Mesothelial cell of epicardium (in vitro differentiated cells): Measurements from ENCODE around the gene AQR. TPM values are rescaled to one million over a fixed set of nuclear protein-coding genes. Genes with fewer than 3 reads are reported as not detected.
"Not testable (repeated sequence)": the region's sequence is repeated elsewhere in the genome, so short reads cannot be mapped to it uniquely, and the experiment has no call there.

Experiments
- DNase-seq, 2 experiments: peaks; one replicate each; pipeline ENCODE4 v3.0.0; 2021; ENCODE audit warnings: low spot score in 2 of 2; ENCODE audit not compliant: unreplicated experiment in 2 of 2
- H3K27ac Mint-ChIP-seq: 2 replicates; pipeline ENCODE4 v1.8.0; 2021; ENCODE audit warnings: mixed read lengths
- H3K27me3 Mint-ChIP-seq: 2 replicates; pipeline ENCODE4 v1.8.0; 2021; ENCODE audit warnings: low read depth, mixed read lengths
- H3K36me3 Mint-ChIP-seq: 2 replicates; pipeline ENCODE4 v1.8.0; 2021; ENCODE audit warnings: mixed read lengths
- H3K4me1 Mint-ChIP-seq: 2 replicates; pipeline ENCODE4 v1.8.0; 2021; ENCODE audit warnings: mixed read lengths
- H3K4me3 Mint-ChIP-seq: 2 replicates; pipeline ENCODE4 v1.8.0; 2021; ENCODE audit warnings: mild to moderate bottlenecking, moderate library complexity, mixed read lengths
- H3K9me3 Mint-ChIP-seq: 2 replicates; pipeline ENCODE4 v1.8.0; 2021; ENCODE audit warnings: mixed read lengths
- total RNA-seq: library from RNA; stranded (reverse); gene quantifications from 3 replicates; pipeline ENCODE4 v1.2.1, GENCODE V29; 2021
- TF ChIP-seq, protein P1 (sequence below): fragments of 200-600 bp; sonication (generic); IDR thresholded peaks from one replicate; pipeline ENCODE4 v1.5.0; 2021; ENCODE audit warnings: antibody characterized with exemption; ENCODE audit not compliant: unreplicated experiment

Gene AQR
- total RNA-seq, 1 donor from 2014 or later = 46.2 TPM

DNA sequence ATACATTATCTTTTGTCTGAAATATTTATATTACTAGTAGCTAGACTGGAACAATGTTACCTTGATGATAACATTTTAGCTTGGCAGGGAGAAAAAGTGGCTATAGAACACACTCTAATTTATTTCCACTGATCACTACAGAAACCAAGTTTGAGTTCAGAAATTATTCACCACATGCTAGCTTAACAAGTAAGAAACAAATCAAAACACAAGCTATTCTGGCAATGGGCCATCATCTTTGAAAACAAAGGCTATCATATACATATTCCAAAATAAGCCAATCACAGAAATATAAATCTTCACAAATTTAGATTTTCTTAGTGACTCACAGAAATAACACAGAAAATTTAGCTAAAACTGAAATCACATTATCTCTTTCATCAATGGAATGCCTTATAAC, 17.1 kb downstream of the AQR start:
- H3K27ac Mint-ChIP-seq = peak overlapping the region; percentile 56
- no peaks in the 10 kb centered on the region for H3K27me3 Mint-ChIP-seq
- H3K4me1 Mint-ChIP-seq = peaks cover 13% of the 10 kb centered on the region
- DNase-seq = no peak
- peaks cover 8% of the 10 kb centered on the region for H3K9me3 Mint-ChIP-seq
- peaks cover 40% of the 10 kb centered on the region for H3K36me3 Mint-ChIP-seq
- TF ChIP-seq, protein P1, sequence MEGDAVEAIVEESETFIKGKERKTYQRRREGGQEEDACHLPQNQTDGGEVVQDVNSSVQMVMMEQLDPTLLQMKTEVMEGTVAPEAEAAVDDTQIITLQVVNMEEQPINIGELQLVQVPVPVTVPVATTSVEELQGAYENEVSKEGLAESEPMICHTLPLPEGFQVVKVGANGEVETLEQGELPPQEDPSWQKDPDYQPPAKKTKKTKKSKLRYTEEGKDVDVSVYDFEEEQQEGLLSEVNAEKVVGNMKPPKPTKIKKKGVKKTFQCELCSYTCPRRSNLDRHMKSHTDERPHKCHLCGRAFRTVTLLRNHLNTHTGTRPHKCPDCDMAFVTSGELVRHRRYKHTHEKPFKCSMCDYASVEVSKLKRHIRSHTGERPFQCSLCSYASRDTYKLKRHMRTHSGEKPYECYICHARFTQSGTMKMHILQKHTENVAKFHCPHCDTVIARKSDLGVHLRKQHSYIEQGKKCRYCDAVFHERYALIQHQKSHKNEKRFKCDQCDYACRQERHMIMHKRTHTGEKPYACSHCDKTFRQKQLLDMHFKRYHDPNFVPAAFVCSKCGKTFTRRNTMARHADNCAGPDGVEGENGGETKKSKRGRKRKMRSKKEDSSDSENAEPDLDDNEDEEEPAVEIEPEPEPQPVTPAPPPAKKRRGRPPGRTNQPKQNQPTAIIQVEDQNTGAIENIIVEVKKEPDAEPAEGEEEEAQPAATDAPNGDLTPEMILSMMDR = no peak
- no peak overlapping the region for H3K4me3 Mint-ChIP-seq

DNA sequence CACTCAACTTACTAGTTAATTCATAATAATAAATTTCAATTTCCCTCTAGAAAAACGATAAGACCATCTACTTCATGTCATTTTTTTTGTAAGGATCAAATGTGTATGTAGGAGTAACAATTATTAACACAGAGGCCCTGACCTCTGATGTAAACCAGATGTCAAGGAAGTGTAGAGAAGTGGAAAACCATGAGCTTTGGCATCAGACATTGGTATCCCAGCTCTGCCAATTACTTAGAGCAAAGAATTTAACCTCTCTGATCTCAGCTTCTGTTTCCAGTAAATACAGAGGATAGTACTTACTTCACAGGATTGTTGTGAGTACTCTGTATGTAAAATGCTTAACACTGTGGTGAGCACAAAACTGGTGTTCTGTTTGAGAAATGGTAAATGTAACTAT, 17.5 kb downstream of the AQR start:
- TF ChIP-seq, protein P1 = no peak
- no peak overlapping the region for H3K4me3 Mint-ChIP-seq
- peaks cover 41% of the 10 kb centered on the region for H3K36me3 Mint-ChIP-seq
- H3K9me3 Mint-ChIP-seq = peaks cover 8% of the 10 kb centered on the region
- H3K4me1 Mint-ChIP-seq = peaks cover 13% of the 10 kb centered on the region
- DNase-seq = no peak
- peak overlapping the region; percentile 56 for H3K27ac Mint-ChIP-seq
- H3K27me3 Mint-ChIP-seq = no peaks in the 10 kb centered on the region

DNA sequence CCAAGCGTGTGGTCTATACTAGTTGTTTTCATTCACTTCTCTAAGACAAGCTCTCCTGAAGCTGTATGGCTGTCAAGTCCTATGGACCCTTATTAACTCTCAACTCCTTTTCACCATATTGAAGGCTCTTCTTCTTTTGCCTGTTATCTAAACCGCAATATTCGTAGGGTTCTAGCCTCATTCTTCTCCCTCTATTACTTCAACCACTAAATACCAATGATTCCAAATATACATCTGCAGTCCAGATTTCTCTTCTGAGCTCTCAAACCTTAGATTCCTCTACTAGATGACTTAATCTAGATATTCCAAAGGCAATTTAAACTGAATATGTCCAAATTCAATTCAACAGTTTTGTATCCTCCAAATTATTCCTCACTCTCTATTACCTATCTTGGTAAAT, 24.6 kb downstream of the AQR start:
- H3K27ac Mint-ChIP-seq = no peak overlapping the region
- no peaks in the 10 kb centered on the region for H3K9me3 Mint-ChIP-seq
- H3K4me3 Mint-ChIP-seq = no peak overlapping the region
- DNase-seq = no peak
- H3K4me1 Mint-ChIP-seq = no peaks in the 10 kb centered on the region
- peaks cover 26% of the 10 kb centered on the region for H3K36me3 Mint-ChIP-seq
- TF ChIP-seq, protein P1 = no peak
- no peaks in the 10 kb centered on the region for H3K27me3 Mint-ChIP-seq

DNA sequence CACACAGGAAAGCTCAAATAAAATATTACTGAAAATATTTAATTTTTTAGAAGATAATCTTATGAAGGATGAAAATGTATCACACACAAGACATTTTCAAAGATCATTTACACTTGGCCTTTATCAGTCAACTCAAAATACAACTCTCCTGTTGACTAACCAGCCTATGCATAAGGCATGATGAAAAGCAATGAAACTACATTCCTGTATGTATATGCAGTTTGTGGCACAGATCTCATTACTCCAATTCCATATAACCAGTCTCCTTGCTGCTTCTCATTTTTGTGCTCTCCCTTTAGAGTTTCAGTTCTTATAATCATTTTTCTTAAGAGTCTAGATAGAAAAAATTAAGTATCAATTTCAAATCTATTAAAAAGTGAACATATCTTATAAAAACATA, 25.8 kb downstream of the AQR start:
- TF ChIP-seq, protein P1 = no peak
- Mint-ChIP-seq H3K4me3 (no peak overlapping the region), H3K27ac (no peak overlapping the region), H3K9me3 (no peaks in the 10 kb centered on the region), H3K36me3 (peaks cover 27% of the 10 kb centered on the region), H3K4me1 (no peaks in the 10 kb centered on the region), H3K27me3 (no peaks in the 10 kb centered on the region)
- no peak for DNase-seq

DNA sequence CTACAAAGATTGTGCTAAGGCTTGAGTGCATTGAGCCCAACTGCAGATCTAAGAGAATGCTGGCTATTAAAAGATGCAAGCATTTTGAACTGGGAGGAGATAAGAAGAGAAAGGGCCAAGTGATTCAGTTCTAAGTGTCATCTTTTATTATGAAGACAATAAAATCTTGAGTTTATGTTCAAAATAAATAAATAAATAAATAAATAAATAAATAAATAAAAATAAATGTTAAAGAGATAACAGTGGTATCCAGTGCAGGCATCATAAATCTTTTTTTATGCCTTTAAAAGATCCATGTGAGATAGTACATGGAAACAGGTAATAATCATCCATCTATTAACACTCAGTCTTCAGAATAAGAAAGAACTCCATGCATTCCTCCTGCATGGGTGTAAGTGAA, 26.3 kb downstream of the AQR start:
- H3K27ac Mint-ChIP-seq, H3K4me3 Mint-ChIP-seq, H3K4me1 Mint-ChIP-seq, H3K27me3 Mint-ChIP-seq, H3K9me3 Mint-ChIP-seq, DNase-seq: not testable (repeated sequence)
- peaks cover 26% of the 10 kb centered on the region for H3K36me3 Mint-ChIP-seq

DNA sequence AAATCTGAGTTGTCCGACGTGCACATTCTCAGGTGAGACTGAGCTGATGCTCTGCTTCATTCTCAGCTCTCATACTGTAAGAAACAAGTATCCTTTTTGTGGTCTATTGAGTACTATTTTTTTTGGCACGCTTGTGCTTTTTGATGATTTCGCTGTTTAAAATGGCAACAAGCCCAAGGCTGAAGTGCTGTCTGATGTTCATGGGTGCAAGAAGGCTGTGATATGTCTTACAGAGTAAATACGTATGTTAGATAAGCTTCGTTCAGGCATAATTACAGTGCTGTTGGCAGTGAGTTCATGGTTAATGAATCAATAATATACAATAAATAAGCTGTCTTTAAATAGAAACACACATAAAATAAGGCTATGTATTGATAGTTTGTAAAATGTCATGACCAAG, 27.2 kb downstream of the AQR start:
- Mint-ChIP-seq H3K36me3 (peaks cover 23% of the 10 kb centered on the region), H3K4me1 (no peaks in the 10 kb centered on the region), H3K9me3 (no peaks in the 10 kb centered on the region), H3K27me3 (no peaks in the 10 kb centered on the region), H3K27ac (no peak overlapping the region), H3K4me3 (no peak overlapping the region)
- TF ChIP-seq, protein P1 = no peak
- no peak for DNase-seq
